Measurements from ENCODE around the gene KIF19.

KIF19 gene

DNA sequence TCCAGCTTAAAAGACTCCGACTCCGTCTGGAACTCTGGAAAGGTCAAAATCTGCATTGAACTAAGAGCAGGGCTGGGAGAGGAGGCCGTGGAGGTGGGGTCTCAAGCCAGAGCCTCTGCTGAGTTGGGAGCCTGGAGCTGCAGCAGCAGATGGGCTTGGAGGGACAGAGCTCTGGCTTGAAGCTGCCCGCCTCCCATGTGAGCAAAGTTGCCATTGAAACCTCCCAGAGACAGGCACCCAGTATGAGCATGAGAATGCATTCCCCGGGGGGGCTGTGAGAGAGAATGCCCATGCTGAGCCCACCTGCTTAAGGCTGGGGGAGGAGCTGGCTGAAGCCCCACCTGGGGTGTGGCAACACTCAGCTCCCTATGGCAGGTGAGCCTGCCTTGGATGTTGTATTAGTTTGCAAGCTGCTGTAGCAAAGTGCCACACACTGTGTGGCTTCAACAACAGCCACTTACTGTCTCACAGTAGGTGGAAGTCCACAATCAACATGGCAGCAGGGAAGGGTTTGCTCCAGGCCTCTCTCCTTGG lies 9.6 kb downstream of the KIF19 start:
- H3K36me3 ChIP-seq (ENCODE audit: control insufficient read depth, insufficient read depth, low read length) = no peaks in the 10 kb centered on the region
- TF ChIP-seq, protein P1, sequence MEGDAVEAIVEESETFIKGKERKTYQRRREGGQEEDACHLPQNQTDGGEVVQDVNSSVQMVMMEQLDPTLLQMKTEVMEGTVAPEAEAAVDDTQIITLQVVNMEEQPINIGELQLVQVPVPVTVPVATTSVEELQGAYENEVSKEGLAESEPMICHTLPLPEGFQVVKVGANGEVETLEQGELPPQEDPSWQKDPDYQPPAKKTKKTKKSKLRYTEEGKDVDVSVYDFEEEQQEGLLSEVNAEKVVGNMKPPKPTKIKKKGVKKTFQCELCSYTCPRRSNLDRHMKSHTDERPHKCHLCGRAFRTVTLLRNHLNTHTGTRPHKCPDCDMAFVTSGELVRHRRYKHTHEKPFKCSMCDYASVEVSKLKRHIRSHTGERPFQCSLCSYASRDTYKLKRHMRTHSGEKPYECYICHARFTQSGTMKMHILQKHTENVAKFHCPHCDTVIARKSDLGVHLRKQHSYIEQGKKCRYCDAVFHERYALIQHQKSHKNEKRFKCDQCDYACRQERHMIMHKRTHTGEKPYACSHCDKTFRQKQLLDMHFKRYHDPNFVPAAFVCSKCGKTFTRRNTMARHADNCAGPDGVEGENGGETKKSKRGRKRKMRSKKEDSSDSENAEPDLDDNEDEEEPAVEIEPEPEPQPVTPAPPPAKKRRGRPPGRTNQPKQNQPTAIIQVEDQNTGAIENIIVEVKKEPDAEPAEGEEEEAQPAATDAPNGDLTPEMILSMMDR (IDR thresholded peaks at IDR 0.05; ENCODE audit: insufficient read depth, low read length, poor library complexity, severe bottlenecking) = no peak
- no peaks in the 10 kb centered on the region; the same call in 1 of the 2 replicates for H3K27me3 ChIP-seq (replicated peaks; ENCODE audit: control insufficient read depth, insufficient read depth, low read length)
- H3K4me3 ChIP-seq (replicated peaks; ENCODE audit: low read depth, low read length) = no peak overlapping the region
- DNase-seq (ENCODE audit: extremely low read depth, insufficient read length) = no peak

DNA sequence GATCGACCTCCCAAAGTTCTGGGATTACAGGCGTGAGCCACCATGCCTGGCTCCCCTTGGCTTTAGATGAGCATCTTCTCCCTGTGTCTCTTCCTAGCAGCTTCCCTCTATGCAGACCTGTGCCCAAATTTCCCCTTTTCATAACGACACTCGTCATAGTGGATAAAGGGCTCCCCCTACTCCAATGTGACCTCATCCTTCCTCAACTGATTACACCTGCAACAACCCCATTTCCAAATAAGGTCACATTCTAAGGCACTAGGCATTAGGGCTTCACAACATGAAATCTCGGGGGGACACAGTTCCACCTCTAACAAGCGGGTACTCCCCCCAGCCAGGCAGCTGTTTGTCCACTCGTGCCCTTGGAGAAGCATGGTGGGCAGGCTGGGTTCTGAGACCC lies 10.3 kb downstream of the KIF19 start:
- no peaks in the 10 kb centered on the region for H3K36me3 ChIP-seq (ENCODE audit: control insufficient read depth, insufficient read depth, low read length)
- no peak overlapping the region for H3K4me3 ChIP-seq (replicated peaks; ENCODE audit: low read depth, low read length)
- no peaks in the 10 kb centered on the region; the same call in 1 of the 2 replicates for H3K27me3 ChIP-seq (replicated peaks; ENCODE audit: control insufficient read depth, insufficient read depth, low read length)
- TF ChIP-seq, protein P1 (IDR thresholded peaks at IDR 0.05; ENCODE audit: insufficient read depth, low read length, poor library complexity, severe bottlenecking) = no peak
- no peak for DNase-seq (ENCODE audit: extremely low read depth, insufficient read length)

DNA sequence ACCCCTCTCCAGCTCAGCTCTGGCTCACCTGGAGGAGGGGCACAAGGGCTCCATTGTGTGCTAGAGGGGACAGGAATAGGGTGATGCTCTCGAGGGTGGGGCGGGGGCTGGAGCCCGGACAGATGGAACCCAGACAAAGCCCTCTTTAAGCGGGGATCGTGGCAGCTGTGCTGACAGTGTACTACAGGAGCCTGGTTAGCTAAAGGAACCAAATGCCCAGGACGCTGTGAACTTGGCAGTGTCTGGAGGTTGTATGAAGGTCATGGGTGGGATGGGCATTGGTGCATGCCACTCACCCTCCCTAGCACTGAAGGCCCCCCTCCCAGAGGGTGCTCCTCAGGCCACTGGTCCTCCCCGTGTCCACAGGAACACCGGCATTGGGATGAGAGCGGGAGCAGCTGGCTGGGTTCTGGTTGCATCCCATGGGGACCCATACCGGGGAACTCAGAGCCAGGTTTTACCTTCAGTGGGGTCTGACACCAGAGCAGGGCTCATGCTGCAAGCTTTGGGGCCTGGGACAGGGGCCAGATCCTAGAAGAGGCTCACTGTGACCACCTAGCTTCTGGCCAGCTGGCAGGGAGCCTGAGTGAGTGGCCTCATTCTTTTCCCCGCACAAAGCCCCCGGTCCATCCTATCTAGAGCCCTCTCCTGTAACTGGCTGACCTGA lies 11.9 kb downstream of the KIF19 start:
- Histone ChIP-seq H3K36me3 (ENCODE audit: control insufficient read depth, insufficient read depth, low read length) (no peaks in the 10 kb centered on the region), H3K27me3 (replicated peaks; ENCODE audit: control insufficient read depth, insufficient read depth, low read length) (no peaks in the 10 kb centered on the region; the same call in none of the 2 replicates), H3K4me3 (replicated peaks; ENCODE audit: low read depth, low read length) (no peak overlapping the region)
- no peak for DNase-seq (ENCODE audit: extremely low read depth, insufficient read length)
- TF ChIP-seq, protein P1 (IDR thresholded peaks at IDR 0.05; ENCODE audit: insufficient read depth, low read length, poor library complexity, severe bottlenecking) = no peak

DNA sequence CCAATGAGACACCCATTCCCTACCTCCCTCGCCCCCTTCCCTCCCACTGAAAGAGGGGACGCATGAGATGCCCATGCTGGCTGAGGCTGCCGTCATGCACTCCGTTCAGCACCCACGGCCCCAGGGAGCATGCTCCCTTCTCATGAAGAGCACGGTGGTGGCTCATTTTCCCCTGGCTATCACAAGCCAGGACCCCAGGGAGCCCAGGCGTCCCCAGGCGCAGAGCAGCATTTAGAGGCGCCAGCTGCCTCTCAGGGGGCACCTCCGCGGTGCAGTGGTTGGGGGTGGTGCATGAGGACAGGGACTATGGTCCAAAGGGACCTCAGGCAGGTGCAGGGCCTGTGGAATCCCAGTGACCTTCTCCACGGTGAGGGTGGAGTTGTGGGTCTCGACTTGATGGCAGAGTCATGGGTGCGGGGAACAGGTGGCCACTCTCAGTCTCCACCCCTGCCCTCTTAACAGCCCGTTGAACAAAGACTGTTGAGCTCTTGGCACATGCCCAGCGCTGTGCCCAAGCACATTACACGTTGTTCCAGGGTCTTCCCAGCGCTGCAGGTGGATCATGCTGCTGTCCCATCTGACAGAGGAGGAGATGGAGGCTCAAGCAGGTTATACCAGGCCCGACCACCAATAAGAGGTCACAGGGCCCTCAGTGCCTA lies 13.6 kb downstream of the KIF19 start:
- Histone ChIP-seq H3K27me3 (replicated peaks; ENCODE audit: control insufficient read depth, insufficient read depth, low read length) (no peaks in the 10 kb centered on the region; the same call in none of the 2 replicates), H3K36me3 (ENCODE audit: control insufficient read depth, insufficient read depth, low read length) (no peaks in the 10 kb centered on the region)
- DNase-seq (ENCODE audit: extremely low read depth, insufficient read length) = no peak

DNA sequence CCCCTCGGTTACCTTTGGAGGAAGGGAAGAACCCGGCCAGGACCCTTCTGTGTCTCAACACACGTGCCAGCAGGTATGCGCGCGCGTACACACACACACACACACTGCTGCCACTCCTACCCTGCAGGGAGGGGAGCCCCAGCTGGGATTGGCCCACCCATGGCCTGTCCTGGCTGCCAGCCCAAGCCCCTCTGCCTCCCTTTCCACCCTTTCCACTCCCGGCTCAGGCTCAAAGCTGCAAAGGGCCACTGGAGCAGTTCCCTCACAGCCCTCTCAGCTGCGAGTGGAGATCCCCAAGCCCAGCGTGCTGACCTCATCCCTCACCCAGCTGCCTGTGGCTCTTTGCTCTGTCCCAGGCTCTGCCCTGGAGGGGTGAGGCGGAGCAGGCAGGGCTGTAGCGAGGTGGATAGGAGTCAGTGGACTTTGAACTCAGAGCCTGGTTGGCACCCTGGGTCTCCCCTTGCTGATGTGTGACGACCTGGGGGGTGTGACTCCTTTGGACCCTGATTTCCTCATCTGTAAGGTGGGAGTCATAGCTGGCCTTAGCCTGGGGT lies 14.5 kb downstream of the KIF19 start:
- Histone ChIP-seq H3K36me3 (ENCODE audit: control insufficient read depth, insufficient read depth, low read length) (no peaks in the 10 kb centered on the region), H3K4me3 (replicated peaks; ENCODE audit: low read depth, low read length) (no peak overlapping the region), H3K27me3 (replicated peaks; ENCODE audit: control insufficient read depth, insufficient read depth, low read length) (no peaks in the 10 kb centered on the region; the same call in none of the 2 replicates)
- no peak for DNase-seq (ENCODE audit: extremely low read depth, insufficient read length)
- TF ChIP-seq, protein P1 (IDR thresholded peaks at IDR 0.05; ENCODE audit: insufficient read depth, low read length, poor library complexity, severe bottlenecking) = no peak

More for the DNA sequence above, 13.6 kb downstream of the KIF19 start:
- H3K4me3 ChIP-seq (replicated peaks; ENCODE audit: low read depth, low read length) = no peak overlapping the region
- TF ChIP-seq, protein P1 (IDR thresholded peaks at IDR 0.05; ENCODE audit: insufficient read depth, low read length, poor library complexity, severe bottlenecking) = no peak
